ENCODE data around the gene SLC16A6.

Gene SLC16A6

GRCh38 chr17:68248891-68249290 is 42.0 kb downstream of the SLC16A6 start:
- H3K27ac ChIP-seq = no peak overlapping the region
- TF ChIP-seq ZFX (IDR thresholded peaks at IDR 0.05; ENCODE audit: borderline replicate concordance) = no peak
- no peak for TF ChIP-seq CTCF (IDR thresholded peaks at IDR 0.05)

GRCh38 chr17:68248199-68248825 is 42.6 kb downstream of the SLC16A6 start:
- TF ChIP-seq ZFX (IDR thresholded peaks at IDR 0.05; ENCODE audit: borderline replicate concordance) (no peak), CTCF (IDR thresholded peaks at IDR 0.05) (no peak)

DNA sequence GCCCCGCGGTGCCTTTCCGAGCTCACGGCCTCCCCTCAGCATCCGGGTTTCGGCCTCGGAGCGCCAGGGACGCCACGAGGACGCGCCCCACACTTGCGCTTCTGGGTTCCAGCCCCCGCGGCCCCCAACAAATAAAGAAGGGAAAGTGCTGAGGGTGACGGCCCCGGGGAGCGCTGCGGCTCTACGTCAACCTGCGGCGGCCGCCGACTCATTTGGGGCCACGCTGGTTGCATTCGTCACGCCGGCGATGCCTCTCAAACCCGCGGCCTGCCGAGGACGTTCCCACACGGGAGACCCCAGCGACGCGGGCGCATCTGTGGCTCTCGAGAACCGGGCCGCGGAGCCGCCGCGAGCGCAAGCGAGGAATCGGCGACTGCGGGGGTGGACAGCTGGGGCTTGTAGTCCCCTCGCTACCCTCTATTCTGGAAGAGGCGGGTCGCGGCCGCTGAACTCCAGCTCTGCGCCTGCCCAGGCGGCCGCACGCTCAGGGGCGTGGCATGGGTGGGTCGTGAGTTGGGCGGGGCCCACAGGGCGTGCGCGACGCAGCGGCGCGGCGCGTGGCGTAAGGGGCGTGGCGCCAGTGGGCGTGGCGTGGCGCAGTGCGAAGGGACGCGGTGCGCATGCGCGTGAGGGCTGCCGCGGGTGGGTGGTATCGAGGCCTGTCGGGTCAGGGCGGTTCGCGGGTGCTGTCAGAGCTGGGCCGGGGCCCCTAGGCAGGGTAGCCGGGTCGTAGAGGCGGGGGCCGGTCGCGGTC is 43.3 kb downstream of the SLC16A6 start, which contains the start of gene AMZ2:
TSS of gene AMZ2 (plus strand) at position 599 of the 754 bp plus-strand sequence. CDS start 2,145 bp downstream, outside the sequence.
- TF ChIP-seq CTCF (IDR thresholded peaks at IDR 0.05) (no peak), ZFX (IDR thresholded peaks at IDR 0.05; ENCODE audit: borderline replicate concordance) (no peak)
- peak within 1 kb of the TSS; percentile 56 for H3K27ac ChIP-seq

More at GRCh38 chr17:68248199-68248825, 42.6 kb downstream of the SLC16A6 start:
- peak overlapping the region; percentile 56 for H3K27ac ChIP-seq

GRCh38 chr17:68246271-68247028 is 44.5 kb downstream of the SLC16A6 start:
- TF ChIP-seq CTCF (IDR thresholded peaks at IDR 0.05) (no peak), ZFX (IDR thresholded peaks at IDR 0.05; ENCODE audit: borderline replicate concordance) (no peak)
- no peak overlapping the region for H3K27ac ChIP-seq

- no peak for TF ChIP-seq ZFX (IDR thresholded peaks at IDR 0.05; ENCODE audit: borderline replicate concordance)
- no peak overlapping the region for H3K27ac ChIP-seq
These were observed 51.1 kb downstream of the SLC16A6 start for GRCh38 chr17:68239632-68240366.

- no peak for TF ChIP-seq CTCF (IDR thresholded peaks at IDR 0.05)
- no peak for TF ChIP-seq ZFX (IDR thresholded peaks at IDR 0.05; ENCODE audit: borderline replicate concordance)
- H3K27ac ChIP-seq = no peak overlapping the region
These were observed 52.1 kb downstream of the SLC16A6 start for GRCh38 chr17:68238871-68239253.
